ENCODE results near the gene PALLD. TPM values are rescaled to one million over a fixed set of nuclear protein-coding genes. Genes with fewer than 3 reads are reported as not detected.
"Not testable (repeated sequence)": the region's sequence is repeated elsewhere in the genome, so short reads cannot be mapped to it uniquely, and the experiment has no call there.

PALLD gene
- total RNA-seq, 1 donor from 2014 or later = 396 TPM

DNA sequence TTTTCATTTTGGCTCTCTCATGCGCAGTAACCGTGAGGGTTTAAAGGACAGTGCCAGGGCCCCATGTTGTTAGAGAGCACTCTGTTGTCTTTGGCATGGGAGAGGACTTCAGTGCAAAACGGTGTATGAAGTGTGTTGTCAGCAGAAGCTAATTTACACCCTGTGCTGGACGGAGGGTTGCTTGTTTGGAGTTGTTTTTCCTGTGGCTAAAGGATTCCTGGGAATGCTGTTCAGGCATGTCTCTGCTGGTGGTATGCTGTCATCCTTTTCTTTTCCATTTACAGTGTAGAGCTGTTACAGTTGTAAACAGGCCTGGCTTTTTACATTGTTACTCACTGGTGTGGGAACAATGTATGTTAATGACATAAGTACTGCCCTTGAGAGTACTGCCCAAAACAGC lies 306.9 kb downstream of the PALLD start:
- peaks cover 49% of the 10 kb centered on the region for H3K4me1 Mint-ChIP-seq (ENCODE audit: unreplicated experiment)
- H3K9me3 Mint-ChIP-seq (ENCODE audit: unreplicated experiment) = no peaks in the 10 kb centered on the region
- H3K27me3 Mint-ChIP-seq (ENCODE audit: unreplicated experiment) = no peaks in the 10 kb centered on the region
- no peak for DNase-seq (ENCODE audit: extremely low spot score, unreplicated experiment)
- no peak overlapping the region for H3K4me3 Mint-ChIP-seq (ENCODE audit: unreplicated experiment)
- H3K27ac Mint-ChIP-seq (ENCODE audit: unreplicated experiment) = peak overlapping the region; percentile 75
- TF ChIP-seq, protein P1, sequence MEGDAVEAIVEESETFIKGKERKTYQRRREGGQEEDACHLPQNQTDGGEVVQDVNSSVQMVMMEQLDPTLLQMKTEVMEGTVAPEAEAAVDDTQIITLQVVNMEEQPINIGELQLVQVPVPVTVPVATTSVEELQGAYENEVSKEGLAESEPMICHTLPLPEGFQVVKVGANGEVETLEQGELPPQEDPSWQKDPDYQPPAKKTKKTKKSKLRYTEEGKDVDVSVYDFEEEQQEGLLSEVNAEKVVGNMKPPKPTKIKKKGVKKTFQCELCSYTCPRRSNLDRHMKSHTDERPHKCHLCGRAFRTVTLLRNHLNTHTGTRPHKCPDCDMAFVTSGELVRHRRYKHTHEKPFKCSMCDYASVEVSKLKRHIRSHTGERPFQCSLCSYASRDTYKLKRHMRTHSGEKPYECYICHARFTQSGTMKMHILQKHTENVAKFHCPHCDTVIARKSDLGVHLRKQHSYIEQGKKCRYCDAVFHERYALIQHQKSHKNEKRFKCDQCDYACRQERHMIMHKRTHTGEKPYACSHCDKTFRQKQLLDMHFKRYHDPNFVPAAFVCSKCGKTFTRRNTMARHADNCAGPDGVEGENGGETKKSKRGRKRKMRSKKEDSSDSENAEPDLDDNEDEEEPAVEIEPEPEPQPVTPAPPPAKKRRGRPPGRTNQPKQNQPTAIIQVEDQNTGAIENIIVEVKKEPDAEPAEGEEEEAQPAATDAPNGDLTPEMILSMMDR (IDR thresholded peaks at IDR 0.05) = no peak
- H3K36me3 Mint-ChIP-seq (ENCODE audit: unreplicated experiment) = peaks cover 6% of the 10 kb centered on the region

- Mint-ChIP-seq H3K27me3 (ENCODE audit: unreplicated experiment) (no peaks in the 10 kb centered on the region), H3K36me3 (ENCODE audit: unreplicated experiment) (peaks cover 6% of the 10 kb centered on the region), H3K4me3 (ENCODE audit: unreplicated experiment) (no peak overlapping the region), H3K27ac (ENCODE audit: unreplicated experiment) (peak overlapping the region; percentile 75), H3K4me1 (ENCODE audit: unreplicated experiment) (peaks cover 53% of the 10 kb centered on the region), H3K9me3 (ENCODE audit: unreplicated experiment) (no peaks in the 10 kb centered on the region)
- DNase-seq (ENCODE audit: extremely low spot score, unreplicated experiment) = no peak
- TF ChIP-seq, protein P1 (IDR thresholded peaks at IDR 0.05) = no peak
These were observed 307.3 kb downstream of the PALLD start for GRCh38 chr4:168804146-168804545.

GRCh38 chr4:168805341-168805740 lies 308.5 kb downstream of the PALLD start:
- TF ChIP-seq, protein P1 (IDR thresholded peaks at IDR 0.05) = no peak
- H3K27ac Mint-ChIP-seq (ENCODE audit: unreplicated experiment) = peak overlapping the region; percentile 75
- peaks cover 58% of the 10 kb centered on the region for H3K4me1 Mint-ChIP-seq (ENCODE audit: unreplicated experiment)
- no peaks in the 10 kb centered on the region for H3K27me3 Mint-ChIP-seq (ENCODE audit: unreplicated experiment)
- peaks cover 12% of the 10 kb centered on the region for H3K36me3 Mint-ChIP-seq (ENCODE audit: unreplicated experiment)
- no peak for DNase-seq (ENCODE audit: extremely low spot score, unreplicated experiment)
- H3K4me3 Mint-ChIP-seq (ENCODE audit: unreplicated experiment) = no peak overlapping the region
- no peaks in the 10 kb centered on the region for H3K9me3 Mint-ChIP-seq (ENCODE audit: unreplicated experiment)

DNA sequence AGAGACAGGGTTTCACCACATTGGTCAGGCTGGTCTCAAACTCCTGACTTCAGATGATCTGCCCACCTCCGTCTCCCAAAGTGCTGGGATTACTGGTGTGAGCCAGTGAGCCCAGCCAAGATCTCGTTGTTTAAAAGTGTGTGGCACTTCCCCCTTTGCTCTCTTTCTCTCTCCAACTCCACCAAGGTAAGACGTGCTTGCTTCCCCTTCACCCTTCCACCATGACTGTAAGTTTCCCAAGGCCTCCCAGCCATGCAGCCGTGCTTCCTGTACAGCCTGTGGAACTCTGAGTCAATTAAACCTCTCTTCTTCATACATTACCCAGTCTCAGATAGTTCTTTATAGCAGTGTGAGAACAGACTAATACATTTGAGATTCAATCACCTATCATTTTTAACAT lies 309.4 kb downstream of the PALLD start:
- not testable (repeated sequence) for DNase-seq (ENCODE audit: extremely low spot score, unreplicated experiment); H3K9me3 Mint-ChIP-seq (ENCODE audit: unreplicated experiment); H3K4me3 Mint-ChIP-seq (ENCODE audit: unreplicated experiment); H3K27me3 Mint-ChIP-seq (ENCODE audit: unreplicated experiment)
- H3K36me3 Mint-ChIP-seq (ENCODE audit: unreplicated experiment) = peaks cover 14% of the 10 kb centered on the region
- peak overlapping the region; percentile 36 for H3K27ac Mint-ChIP-seq (ENCODE audit: unreplicated experiment)
- H3K4me1 Mint-ChIP-seq (ENCODE audit: unreplicated experiment) = peaks cover 59% of the 10 kb centered on the region

DNA sequence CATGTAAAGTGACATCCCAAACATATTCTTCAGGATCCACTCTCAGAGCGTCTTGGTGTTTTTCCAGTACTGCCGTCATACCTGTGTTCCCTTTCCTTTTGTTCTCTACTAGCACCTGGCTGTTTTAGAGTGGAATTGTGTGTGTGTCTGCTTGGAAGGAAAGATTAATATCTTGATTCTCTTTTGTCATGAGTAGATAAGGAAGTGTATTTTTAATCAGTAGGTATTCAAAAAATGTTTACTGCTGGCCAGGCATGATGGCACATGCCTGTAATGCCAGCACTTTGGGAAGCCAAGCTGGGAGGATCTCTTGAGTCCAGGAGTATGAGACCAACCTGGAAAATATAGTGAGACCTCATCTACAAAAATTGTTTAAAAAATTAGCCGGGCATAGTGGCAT lies 314.4 kb downstream of the PALLD start:
- H3K4me1 Mint-ChIP-seq (ENCODE audit: unreplicated experiment) = peaks cover 75% of the 10 kb centered on the region
- TF ChIP-seq, protein P1 (IDR thresholded peaks at IDR 0.05) = no peak

More for the DNA sequence above, 314.4 kb downstream of the PALLD start:
- no peaks in the 10 kb centered on the region for H3K27me3 Mint-ChIP-seq (ENCODE audit: unreplicated experiment)
- no peaks in the 10 kb centered on the region for H3K9me3 Mint-ChIP-seq (ENCODE audit: unreplicated experiment)
- peak overlapping the region; percentile 95 for H3K27ac Mint-ChIP-seq (ENCODE audit: unreplicated experiment)
- H3K36me3 Mint-ChIP-seq (ENCODE audit: unreplicated experiment) = peaks cover 9% of the 10 kb centered on the region
- DNase-seq (ENCODE audit: extremely low spot score, unreplicated experiment) = no peak
- H3K4me3 Mint-ChIP-seq (ENCODE audit: unreplicated experiment) = no peak overlapping the region

Data from osteocyte (in vitro differentiated cells).